GM10266 (cell line): ENCODE data around the gene CSRNP3.

Experiments
- DNase-seq: peaks from one replicate; pipeline ENCODE4 v3.0.0; 2012; ENCODE audit errors: extremely low spot score
- CTCF ChIP-seq: IDR thresholded peaks from 2 replicates; pipeline ENCODE4 v1.5.1; 2012; ENCODE audit warnings: mild to moderate bottlenecking, low read depth; ENCODE audit not compliant: control insufficient read depth, insufficient read depth; ENCODE audit errors: missing control alignments

Gene CSRNP3

GRCh38 chr2:165618806-165619205, 149.3 kb downstream of the CSRNP3 start:
- TF ChIP-seq CTCF = no peak
- no peak for DNase-seq

- no peak for DNase-seq
- no peak for TF ChIP-seq CTCF
Measured at GRCh38 chr2:165621086-165621560, 151.6 kb downstream of the CSRNP3 start.

GRCh38 chr2:165623161-165623560, 153.7 kb downstream of the CSRNP3 start:
- no peak for TF ChIP-seq CTCF
- DNase-seq = no peak

- no peak for DNase-seq
- TF ChIP-seq CTCF = no peak
Measured at GRCh38 chr2:165623783-165624469, 154.4 kb downstream of the CSRNP3 start.

GRCh38 chr2:165624470-165624800, 154.9 kb downstream of the CSRNP3 start:
- no peak for DNase-seq
- no peak for TF ChIP-seq CTCF

GRCh38 chr2:165627470-165627869, 158.0 kb downstream of the CSRNP3 start:
- no peak for TF ChIP-seq CTCF
- no peak for DNase-seq

- DNase-seq = no peak
- no peak for TF ChIP-seq CTCF
Measured at GRCh38 chr2:165629776-165630175, 160.3 kb downstream of the CSRNP3 start.
